ENCODE data around the gene NMNAT2. TPM values are rescaled to one million over a fixed set of nuclear protein-coding genes. Genes with fewer than 3 reads are reported as not detected.
"Not testable (repeated sequence)": the region's sequence is repeated elsewhere in the genome, so short reads cannot be mapped to it uniquely, and the experiment has no call there.

The NMNAT2 gene
- total and polyA plus RNA-seq, 2 of the 13 experiments (the other 11 are each of a cell fraction or from before 2014, with no cell fraction given) = not detected

- Histone ChIP-seq H3K27me3 (ENCODE audit: control insufficient read depth in 1 of 2, insufficient read depth in 2 of 2, low read length in 2 of 2) (peaks cover 3 to 6% of the 10 kb centered on the region in 2 experiments; a peak in 4 of 5 replicates), H2AFZ (ENCODE audit: low read length) (no peak overlapping the region), H3K4me2 (ENCODE audit: low read depth, low read length) (no peak overlapping the region), H3K4me3 (replicated peaks in 1 of 3; ENCODE audit: insufficient read depth in 1 of 3, low read depth in 2 of 3, low read length in 3 of 3) (no peak overlapping the region), H3K27ac (ENCODE audit: extremely low read length, insufficient read depth, low read length) (no peak overlapping the region), H3K4me1 (ENCODE audit: insufficient read depth, low read length) (peaks cover 6% of the 10 kb centered on the region; the same call in 1 of the 2 replicates), H3K9ac (ENCODE audit: insufficient read depth, low read depth, low read length) (no peak overlapping the region), H3K9me3 (ENCODE audit: low read length) (no peaks in the 10 kb centered on the region), H3K79me2 (ENCODE audit: insufficient read depth, low read length) (no peaks in the 10 kb centered on the region), H4K20me1 (ENCODE audit: insufficient read depth, low read length) (no peaks in the 10 kb centered on the region), H3K36me3 (replicated peaks in 1 of 2; ENCODE audit: control insufficient read depth in 1 of 2, insufficient read depth in 2 of 2, low read length in 2 of 2) (no peaks in the 10 kb centered on the region)
- no peak for DNase-seq (ENCODE audit: low spot score)
- no peak for FAIRE-seq
- CTCF ChIA-PET (ENCODE audit: low intra/inter-chr PET ratio, low total read pairs) = no interaction called here
- in situ Hi-C loops (cut with HindIII; ENCODE audit: extremely low pct_ligation_motif_present, low pct_unique_long_range_greater_than_20kb) (loop anchor here (25.0 kb wide), 1 partner anchor 287 kb away; no protein-coding TSS in a partner anchor), intact Hi-C loops (cut with micrococcal nuclease; ENCODE audit: unreplicated experiment) (no loop called here)
- POLR2A ChIA-PET = no interaction called here
- no peak for TF ChIP-seq ZNF878 (CRISPR knock-in tag; IDR thresholded peaks at IDR 0.05)
- TF ChIP-seq SYNCRIP (IDR thresholded peaks at IDR 0.05; ENCODE audit: insufficient read depth, low read depth, low read length) = no peak
- TF ChIP-seq NCOA1 (CRISPR knock-in tag; IDR thresholded peaks at IDR 0.05) = no peak
- TF ChIP-seq U2AF2 (IDR thresholded peaks at IDR 0.05; ENCODE audit: low read depth, low read length) = no peak
- BruUV-seq (replicated peaks) = no TSS peak
- no peak for ATAC-seq
- WGBS (ENCODE audit: low lambda C conversion rate) = 6% methylated on average over 3 of the region's 3 CpGs
Observed at GRCh38 chr1:183275322-183275721, 142.9 kb downstream of the NMNAT2 start.

GRCh38 chr1:183274836-183275235, 143.3 kb downstream of the NMNAT2 start:
- DNase-seq (ENCODE audit: low spot score) = no peak
- Histone ChIP-seq H3K36me3 (replicated peaks in 1 of 2; ENCODE audit: control insufficient read depth in 1 of 2, insufficient read depth in 2 of 2, low read length in 2 of 2) (no peaks in the 10 kb centered on the region), H3K4me1 (ENCODE audit: insufficient read depth, low read length) (peaks cover 6% of the 10 kb centered on the region; the same call in 1 of the 2 replicates), H3K27me3 (ENCODE audit: control insufficient read depth in 1 of 2, insufficient read depth in 2 of 2, low read length in 2 of 2) (peaks cover 1 to 6% of the 10 kb centered on the region in 2 experiments; a peak in 3 of 5 replicates), H3K9me3 (ENCODE audit: low read length) (no peaks in the 10 kb centered on the region), H3K79me2 (ENCODE audit: insufficient read depth, low read length) (no peaks in the 10 kb centered on the region), H4K20me1 (ENCODE audit: insufficient read depth, low read length) (no peaks in the 10 kb centered on the region), H3K27ac (ENCODE audit: extremely low read length, insufficient read depth, low read length) (no peak overlapping the region), H3K4me3 (replicated peaks in 1 of 3; ENCODE audit: insufficient read depth in 1 of 3, low read depth in 2 of 3, low read length in 3 of 3) (no peak overlapping the region), H3K9ac (ENCODE audit: insufficient read depth, low read depth, low read length) (no peak overlapping the region), H2AFZ (ENCODE audit: low read length) (no peak overlapping the region), H3K4me2 (ENCODE audit: low read depth, low read length) (no peak overlapping the region)
- ChIA-PET CTCF (ENCODE audit: low intra/inter-chr PET ratio, low total read pairs) (no interaction called here), POLR2A (no interaction called here)
- no TSS peak for BruUV-seq (replicated peaks)
- FAIRE-seq = no peak
- TF ChIP-seq CBX5 (CRISPR knock-in tag; IDR thresholded peaks at IDR 0.05; ENCODE audit: borderline replicate concordance) (no peak), GLI4 (CRISPR knock-in tag; IDR thresholded peaks at IDR 0.05; ENCODE audit: borderline replicate concordance) (no peak), ZNF670 (CRISPR knock-in tag; IDR thresholded peaks at IDR 0.05; ENCODE audit: borderline replicate concordance) (no peak), PLRG1 (conservative IDR thresholded peaks at IDR 0.05) (no peak), ZFP36 (IDR thresholded peaks at IDR 0.05; ENCODE audit: borderline replicate concordance, low read depth, low read length, partially characterized antibody) (no peak), SNAPC2 (CRISPR knock-in tag; IDR thresholded peaks at IDR 0.05) (no peak), ZNF703 (CRISPR knock-in tag; IDR thresholded peaks at IDR 0.05; ENCODE audit: borderline replicate concordance) (no peak), ZNF737 (CRISPR knock-in tag; IDR thresholded peaks at IDR 0.05; ENCODE audit: borderline replicate concordance) (no peak), MIER2 (CRISPR knock-in tag; IDR thresholded peaks at IDR 0.05) (no peak), MED1 (CRISPR knock-in tag; IDR thresholded peaks at IDR 0.05) (no peak), SIN3B (IDR thresholded peaks at IDR 0.05; ENCODE audit: low read length) (no peak)
- in situ Hi-C loops (cut with HindIII; ENCODE audit: extremely low pct_ligation_motif_present, low pct_unique_long_range_greater_than_20kb) (loop anchor here (25.0 kb wide), 1 partner anchor 287 kb away; no protein-coding TSS in a partner anchor), intact Hi-C loops (cut with micrococcal nuclease; ENCODE audit: unreplicated experiment) (no loop called here)
- ATAC-seq = no peak
- 20% methylated on average over 3 of the region's 3 CpGs for WGBS (ENCODE audit: low lambda C conversion rate)

- H3K36me3 ChIP-seq (replicated peaks in 1 of 2; ENCODE audit: control insufficient read depth in 1 of 2, insufficient read depth in 2 of 2, low read length in 2 of 2); intact Hi-C loops (cut with micrococcal nuclease; ENCODE audit: unreplicated experiment); H3K9me3 ChIP-seq (ENCODE audit: low read length); ATAC-seq; in situ Hi-C loops (cut with HindIII; ENCODE audit: extremely low pct_ligation_motif_present, low pct_unique_long_range_greater_than_20kb); DNase-seq (ENCODE audit: low spot score); H3K4me2 ChIP-seq (ENCODE audit: low read depth, low read length); H4K20me1 ChIP-seq (ENCODE audit: insufficient read depth, low read length); H3K9ac ChIP-seq (ENCODE audit: insufficient read depth, low read depth, low read length); H2AFZ ChIP-seq (ENCODE audit: low read length); H3K79me2 ChIP-seq (ENCODE audit: insufficient read depth, low read length); H3K4me3 ChIP-seq (replicated peaks in 1 of 3; ENCODE audit: insufficient read depth in 1 of 3, low read depth in 2 of 3, low read length in 3 of 3); POLR2A ChIA-PET; H3K4me1 ChIP-seq (ENCODE audit: insufficient read depth, low read length); H3K27me3 ChIP-seq (ENCODE audit: control insufficient read depth in 1 of 2, insufficient read depth in 2 of 2, low read length in 2 of 2); BruUV-seq (replicated peaks); FAIRE-seq; H3K27ac ChIP-seq (ENCODE audit: extremely low read length, insufficient read depth, low read length); CTCF ChIA-PET (ENCODE audit: low intra/inter-chr PET ratio, low total read pairs): not testable (repeated sequence)
- WGBS (ENCODE audit: low lambda C conversion rate) = 59% methylated on average over 4 of the region's 4 CpGs
Observed at GRCh38 chr1:183273984-183274383, 144.2 kb downstream of the NMNAT2 start.

Data from HepG2 (cell line).